HEK293 (cell line): ENCODE data around the gene SQSTM1.

ENCODE experiments used
- CTCF ChIA-PET: fragments of 350-600 bp; formaldehyde crosslinking; extraction: SDS; loops from one replicate; lab custom pipeline; 2021; ENCODE audit warnings: antibody characterized with exemption; lab: Yijun Ruan, JAX
- POLR2A ChIA-PET: fragments of 300-600 bp; formaldehyde crosslinking; extraction: SDS; loops from one replicate; lab custom pipeline; 2020; ENCODE audit warnings: antibody characterized with exemption, inconsistent platforms; lab: Yijun Ruan, JAX
- H3K27ac ChIP-seq: fragments of 200-500 bp; sonication (Bioruptor generic); 2 replicates; pipeline ENCODE4 v1.5.1; 2014; ENCODE audit warnings: low read depth, low read length, control low read depth, inconsistent platforms; ENCODE audit errors: extremely low read depth
- H3K36me3 ChIP-seq, 2 experiments: fragments of 200-500 bp in 1 of 2; sonication (Bioruptor generic) in 1 of 2; 1 replicate in 1 of 2; 2 replicates in 1 of 2; pipeline ENCODE4 v1.5.1; 2014 to 2017; ENCODE audit warnings: inconsistent platforms in 2 of 2, low read length in 2 of 2; ENCODE audit not compliant: control insufficient read depth in 2 of 2, insufficient read depth in 1 of 2
- H3K4me1 ChIP-seq: fragments of 200-500 bp; sonication (Bioruptor generic); 2 replicates; pipeline ENCODE4 v1.5.1; 2014; ENCODE audit warnings: mild to moderate bottlenecking, low read length, inconsistent platforms; ENCODE audit not compliant: control insufficient read depth, insufficient read depth
- H3K4me3 ChIP-seq: 2 replicates; pipeline ENCODE4 v1.5.1; 2011; ENCODE audit warnings: low read depth, mild to moderate bottlenecking, control low read depth, low read length, moderate library complexity
- H3K9me3 ChIP-seq: fragments of 200-500 bp; sonication (Bioruptor generic); 2 replicates; pipeline ENCODE4 v1.5.1; 2014; ENCODE audit warnings: low read depth, low read length, inconsistent platforms; ENCODE audit not compliant: control insufficient read depth, insufficient read depth
- HOXC10 ChIP-seq: sonication (generic); formaldehyde crosslinking; IDR thresholded peaks from 2 replicates; pipeline ENCODE4 v1.8.1; 2023; ENCODE audit warnings: mild to moderate bottlenecking, missing genetic modification reagents
- KLF9 ChIP-seq: fragments of 450-650 bp; formaldehyde crosslinking; IDR thresholded peaks from 2 replicates; pipeline ENCODE4 v1.5.1; 2016; ENCODE audit warnings: missing biosample characterization, missing genetic modification characterization, low read depth
- SALL2 ChIP-seq: fragments of 450-650 bp; formaldehyde crosslinking; IDR thresholded peaks from 2 replicates; pipeline ENCODE4 v1.5.0; 2017; ENCODE audit warnings: missing biosample characterization, mild to moderate bottlenecking, missing genetic modification characterization, borderline replicate concordance
- SETDB1 ChIP-seq: IDR thresholded peaks from one replicate; pipeline ENCODE4 v1.6.1; 2017; ENCODE audit warnings: mild to moderate bottlenecking, low read length, moderate library complexity, mixed read lengths; ENCODE audit not compliant: insufficient read length
- ZBTB48 ChIP-seq: fragments of 450-650 bp; formaldehyde crosslinking; IDR thresholded peaks from 2 replicates; pipeline ENCODE4 v1.5.1; 2016; ENCODE audit warnings: missing biosample characterization, missing genetic modification characterization
- ZEB2 ChIP-seq: fragments of 450-650 bp; formaldehyde crosslinking; IDR thresholded peaks from 2 replicates; pipeline ENCODE4 v1.5.1; 2016; ENCODE audit warnings: missing biosample characterization, missing genetic modification characterization
- ZFHX2 ChIP-seq: fragments of 450-650 bp; formaldehyde crosslinking; conservative IDR thresholded peaks from 2 replicates; pipeline ENCODE4 v1.5.1; 2016; ENCODE audit warnings: missing biosample characterization, missing genetic modification characterization
- ZFP3 ChIP-seq: fragments of 450-650 bp; formaldehyde crosslinking; IDR thresholded peaks from 2 replicates; pipeline ENCODE4 v1.5.1; 2016; ENCODE audit warnings: low read depth, missing biosample characterization, missing genetic modification characterization
- ZIC2 ChIP-seq: fragments of 450-650 bp; formaldehyde crosslinking; IDR thresholded peaks from 2 replicates; pipeline ENCODE4 v1.5.1; 2016; ENCODE audit warnings: missing biosample characterization, missing genetic modification characterization
- ZNF133 ChIP-seq: fragments of 450-650 bp; formaldehyde crosslinking; IDR thresholded peaks from 2 replicates; pipeline ENCODE4 v1.5.1; 2016; ENCODE audit warnings: missing biosample characterization, missing genetic modification characterization
- ZNF175 ChIP-seq: fragments of 450-650 bp; formaldehyde crosslinking; IDR thresholded peaks from 2 replicates; pipeline ENCODE4 v1.5.1; 2016; ENCODE audit warnings: missing biosample characterization, missing genetic modification characterization
- ZNF202 ChIP-seq: fragments of 450-650 bp; formaldehyde crosslinking; IDR thresholded peaks from 2 replicates; pipeline ENCODE4 v1.5.1; 2016; ENCODE audit warnings: missing biosample characterization, missing genetic modification characterization, borderline replicate concordance
- ZNF223 ChIP-seq: fragments of 450-650 bp; formaldehyde crosslinking; IDR thresholded peaks from 2 replicates; pipeline ENCODE4 v1.5.1; 2016; ENCODE audit warnings: missing biosample characterization, missing genetic modification characterization
- ZNF292 ChIP-seq: fragments of 450-650 bp; formaldehyde crosslinking; IDR thresholded peaks from 2 replicates; pipeline ENCODE4 v1.5.1; 2016; ENCODE audit warnings: low read depth, missing biosample characterization, missing genetic modification characterization, borderline replicate concordance
- ZNF341 ChIP-seq: fragments of 450-650 bp; formaldehyde crosslinking; IDR thresholded peaks from 2 replicates; pipeline ENCODE4; 2016; ENCODE audit warnings: low read depth, missing biosample characterization, missing genetic modification characterization
- ZNF624 ChIP-seq: fragments of 450-650 bp; formaldehyde crosslinking; IDR thresholded peaks from 2 replicates; pipeline ENCODE4 v1.5.1; 2017; ENCODE audit warnings: missing biosample characterization, missing genetic modification characterization
- TF ChIP-seq, protein P1 (sequence below): fragments of 450-650 bp; formaldehyde crosslinking; IDR thresholded peaks from 2 replicates; pipeline ENCODE4 v1.5.1; 2016; ENCODE audit warnings: missing biosample characterization, missing genetic modification characterization
- TF ChIP-seq, protein P2 (sequence below): fragments of 450-650 bp; formaldehyde crosslinking; IDR thresholded peaks from 2 replicates; pipeline ENCODE4 v1.5.1; 2016; ENCODE audit warnings: missing biosample characterization, missing genetic modification characterization
- TF ChIP-seq, protein P3 (sequence below): fragments of 450-650 bp; formaldehyde crosslinking; conservative IDR thresholded peaks from 2 replicates; pipeline ENCODE4 v1.5.1; 2016; ENCODE audit warnings: low read depth, missing biosample characterization, missing genetic modification characterization
- TF ChIP-seq, protein P4 (sequence below): fragments of 450-650 bp; formaldehyde crosslinking; IDR thresholded peaks from 2 replicates; pipeline ENCODE4 v1.5.1; 2016; ENCODE audit warnings: missing biosample characterization, missing genetic modification characterization
- TF ChIP-seq, protein P5 (sequence below): fragments of 450-650 bp; IDR thresholded peaks from 2 replicates; pipeline ENCODE4 v1.5.1; 2018; ENCODE audit warnings: missing biosample characterization, mild to moderate bottlenecking, missing genetic modification characterization
- TF ChIP-seq, protein P6 (sequence below): fragments of 450-650 bp; formaldehyde crosslinking; IDR thresholded peaks from 2 replicates; pipeline ENCODE4 v1.5.1; 2016; ENCODE audit warnings: missing biosample characterization, missing genetic modification characterization

The SQSTM1 gene

DNA sequence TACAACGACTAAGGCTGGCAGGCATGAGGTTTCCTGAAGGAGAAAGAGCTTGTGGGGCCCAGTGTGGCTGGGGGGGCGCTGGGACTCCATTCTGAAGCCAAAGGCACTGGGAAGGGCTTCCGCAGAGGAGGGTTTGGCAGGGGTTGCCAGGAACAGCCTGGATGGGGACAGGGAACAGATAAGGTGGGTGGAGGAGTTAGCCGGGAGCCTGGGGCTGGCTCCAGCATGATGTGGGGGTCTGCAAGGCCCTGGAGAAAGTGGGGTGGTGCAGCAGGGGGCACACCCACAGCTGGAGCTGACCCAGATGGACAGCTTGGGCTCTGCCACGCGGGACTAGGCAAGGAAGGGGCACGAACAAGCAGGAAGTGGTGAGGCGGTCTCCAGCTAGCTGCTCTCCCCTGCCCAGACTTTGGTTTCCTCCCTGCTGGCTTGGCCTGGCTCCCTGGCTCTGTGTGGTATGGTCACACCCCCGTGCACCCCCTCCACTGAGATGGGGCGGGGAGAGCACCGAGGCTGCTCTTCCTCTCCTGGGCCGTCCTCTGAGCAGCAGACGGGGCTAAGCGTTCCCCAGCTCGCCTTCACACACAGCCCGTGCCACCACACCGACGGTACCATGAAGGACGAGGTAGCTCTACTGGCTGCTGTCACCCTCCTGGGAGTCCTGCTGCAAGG, 27.1 kb upstream of the SQSTM1 start, which contains the start of gene LTC4S:
Gene LTC4S (plus strand): TSS at position 519 of the 672 bp plus-strand sequence. CDS start 95 bp downstream, at position 614.
- POLR2A ChIA-PET = interaction anchor here (1.0 kb wide), 1 partner anchor 27 kb away, joined by 3 read pairs; the partner anchor contains the start of gene SQSTM1
- H3K4me1 ChIP-seq = no peaks in the 10 kb centered on the region
- TF ChIP-seq ZNF624 (tag by site-specific recombination) = no peak
- TF ChIP-seq ZFHX2 (tag by site-specific recombination) = 0 out of 2 replicates have a peak, but pooled peaks have one; percentile 4
- no peak for TF ChIP-seq ZBTB48 (tag by site-specific recombination)
- TF ChIP-seq, protein P1, sequence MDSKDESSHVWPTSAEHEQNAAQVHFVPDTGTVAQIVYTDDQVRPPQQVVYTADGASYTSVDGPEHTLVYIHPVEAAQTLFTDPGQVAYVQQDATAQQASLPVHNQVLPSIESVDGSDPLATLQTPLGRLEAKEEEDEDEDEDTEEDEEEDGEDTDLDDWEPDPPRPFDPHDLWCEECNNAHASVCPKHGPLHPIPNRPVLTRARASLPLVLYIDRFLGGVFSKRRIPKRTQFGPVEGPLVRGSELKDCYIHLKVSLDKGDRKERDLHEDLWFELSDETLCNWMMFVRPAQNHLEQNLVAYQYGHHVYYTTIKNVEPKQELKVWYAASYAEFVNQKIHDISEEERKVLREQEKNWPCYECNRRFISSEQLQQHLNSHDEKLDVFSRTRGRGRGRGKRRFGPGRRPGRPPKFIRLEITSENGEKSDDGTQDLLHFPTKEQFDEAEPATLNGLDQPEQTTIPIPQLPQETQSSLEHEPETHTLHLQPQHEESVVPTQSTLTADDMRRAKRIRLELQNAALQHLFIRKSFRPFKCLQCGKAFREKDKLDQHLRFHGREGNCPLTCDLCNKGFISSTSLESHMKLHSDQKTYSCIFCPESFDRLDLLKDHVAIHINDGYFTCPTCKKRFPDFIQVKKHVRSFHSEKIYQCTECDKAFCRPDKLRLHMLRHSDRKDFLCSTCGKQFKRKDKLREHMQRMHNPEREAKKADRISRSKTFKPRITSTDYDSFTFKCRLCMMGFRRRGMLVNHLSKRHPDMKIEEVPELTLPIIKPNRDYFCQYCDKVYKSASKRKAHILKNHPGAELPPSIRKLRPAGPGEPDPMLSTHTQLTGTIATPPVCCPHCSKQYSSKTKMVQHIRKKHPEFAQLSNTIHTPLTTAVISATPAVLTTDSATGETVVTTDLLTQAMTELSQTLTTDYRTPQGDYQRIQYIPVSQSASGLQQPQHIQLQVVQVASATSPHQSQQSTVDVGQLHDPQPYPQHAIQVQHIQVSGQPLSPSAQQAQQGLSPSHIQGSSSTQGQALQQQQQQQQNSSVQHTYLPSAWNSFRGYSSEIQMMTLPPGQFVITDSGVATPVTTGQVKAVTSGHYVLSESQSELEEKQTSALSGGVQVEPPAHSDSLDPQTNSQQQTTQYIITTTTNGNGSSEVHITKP (tag by site-specific recombination) = peak; percentile 87
- no peak for TF ChIP-seq ZNF292 (tag by site-specific recombination)
- TF ChIP-seq SALL2 (tag by site-specific recombination) = no peak
- TF ChIP-seq, protein P2, sequence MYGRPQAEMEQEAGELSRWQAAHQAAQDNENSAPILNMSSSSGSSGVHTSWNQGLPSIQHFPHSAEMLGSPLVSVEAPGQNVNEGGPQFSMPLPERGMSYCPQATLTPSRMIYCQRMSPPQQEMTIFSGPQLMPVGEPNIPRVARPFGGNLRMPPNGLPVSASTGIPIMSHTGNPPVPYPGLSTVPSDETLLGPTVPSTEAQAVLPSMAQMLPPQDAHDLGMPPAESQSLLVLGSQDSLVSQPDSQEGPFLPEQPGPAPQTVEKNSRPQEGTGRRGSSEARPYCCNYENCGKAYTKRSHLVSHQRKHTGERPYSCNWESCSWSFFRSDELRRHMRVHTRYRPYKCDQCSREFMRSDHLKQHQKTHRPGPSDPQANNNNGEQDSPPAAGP (tag by site-specific recombination) = 0 out of 2 replicates have a peak, but pooled peaks have one; percentile 9
- no peak for TF ChIP-seq ZNF223 (tag by site-specific recombination)
- TF ChIP-seq, protein P3, sequence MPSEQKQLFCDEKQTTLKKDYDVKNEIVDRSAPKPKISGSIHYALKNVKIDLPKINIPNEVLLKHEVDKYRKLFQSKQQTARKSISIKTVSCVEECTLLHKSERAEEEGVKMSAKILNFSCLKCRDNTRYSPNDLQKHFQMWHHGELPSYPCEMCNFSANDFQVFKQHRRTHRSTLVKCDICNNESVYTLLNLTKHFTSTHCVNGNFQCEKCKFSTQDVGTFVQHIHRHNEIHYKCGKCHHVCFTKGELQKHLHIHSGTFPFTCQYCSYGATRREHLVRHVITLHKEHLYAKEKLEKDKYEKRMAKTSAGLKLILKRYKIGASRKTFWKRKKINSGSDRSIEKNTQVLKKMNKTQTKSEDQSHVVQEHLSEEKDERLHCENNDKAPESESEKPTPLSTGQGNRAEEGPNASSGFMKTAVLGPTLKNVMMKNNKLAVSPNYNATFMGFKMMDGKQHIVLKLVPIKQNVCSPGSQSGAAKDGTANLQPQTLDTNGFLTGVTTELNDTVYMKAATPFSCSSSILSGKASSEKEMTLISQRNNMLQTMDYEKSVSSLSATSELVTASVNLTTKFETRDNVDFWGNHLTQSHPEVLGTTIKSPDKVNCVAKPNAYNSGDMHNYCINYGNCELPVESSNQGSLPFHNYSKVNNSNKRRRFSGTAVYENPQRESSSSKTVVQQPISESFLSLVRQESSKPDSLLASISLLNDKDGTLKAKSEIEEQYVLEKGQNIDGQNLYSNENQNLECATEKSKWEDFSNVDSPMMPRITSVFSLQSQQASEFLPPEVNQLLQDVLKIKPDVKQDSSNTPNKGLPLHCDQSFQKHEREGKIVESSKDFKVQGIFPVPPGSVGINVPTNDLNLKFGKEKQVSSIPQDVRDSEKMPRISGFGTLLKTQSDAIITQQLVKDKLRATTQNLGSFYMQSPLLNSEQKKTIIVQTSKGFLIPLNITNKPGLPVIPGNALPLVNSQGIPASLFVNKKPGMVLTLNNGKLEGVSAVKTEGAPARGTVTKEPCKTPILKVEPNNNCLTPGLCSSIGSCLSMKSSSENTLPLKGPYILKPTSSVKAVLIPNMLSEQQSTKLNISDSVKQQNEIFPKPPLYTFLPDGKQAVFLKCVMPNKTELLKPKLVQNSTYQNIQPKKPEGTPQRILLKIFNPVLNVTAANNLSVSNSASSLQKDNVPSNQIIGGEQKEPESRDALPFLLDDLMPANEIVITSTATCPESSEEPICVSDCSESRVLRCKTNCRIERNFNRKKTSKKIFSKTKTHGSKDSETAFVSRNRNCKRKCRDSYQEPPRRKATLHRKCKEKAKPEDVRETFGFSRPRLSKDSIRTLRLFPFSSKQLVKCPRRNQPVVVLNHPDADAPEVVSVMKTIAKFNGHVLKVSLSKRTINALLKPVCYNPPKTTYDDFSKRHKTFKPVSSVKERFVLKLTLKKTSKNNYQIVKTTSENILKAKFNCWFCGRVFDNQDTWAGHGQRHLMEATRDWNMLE (tag by site-specific recombination) = no peak
- TF ChIP-seq ZNF133 (tag by site-specific recombination) = no peak
- TF ChIP-seq ZNF202 (tag by site-specific recombination) = no peak
- no peak for TF ChIP-seq SETDB1
- no peak for TF ChIP-seq ZFP3 (tag by site-specific recombination)
- peak; percentile 85 for TF ChIP-seq ZNF341 (tag by site-specific recombination)
- TF ChIP-seq, protein P4, sequence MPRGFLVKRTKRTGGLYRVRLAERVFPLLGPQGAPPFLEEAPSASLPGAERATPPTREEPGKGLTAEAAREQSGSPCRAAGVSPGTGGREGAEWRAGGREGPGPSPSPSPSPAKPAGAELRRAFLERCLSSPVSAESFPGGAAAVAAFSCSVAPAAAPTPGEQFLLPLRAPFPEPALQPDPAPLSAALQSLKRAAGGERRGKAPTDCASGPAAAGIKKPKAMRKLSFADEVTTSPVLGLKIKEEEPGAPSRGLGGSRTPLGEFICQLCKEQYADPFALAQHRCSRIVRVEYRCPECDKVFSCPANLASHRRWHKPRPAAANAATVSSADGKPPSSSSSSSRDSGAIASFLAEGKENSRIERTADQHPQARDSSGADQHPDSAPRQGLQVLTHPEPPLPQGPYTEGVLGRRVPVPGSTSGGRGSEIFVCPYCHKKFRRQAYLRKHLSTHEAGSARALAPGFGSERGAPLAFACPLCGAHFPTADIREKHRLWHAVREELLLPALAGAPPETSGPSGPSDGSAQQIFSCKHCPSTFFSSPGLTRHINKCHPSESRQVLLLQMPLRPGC (tag by site-specific recombination) = no peak
- peak; percentile 39; the same call in 1 of the 2 replicates for TF ChIP-seq KLF9 (tag by site-specific recombination)
- no peak for TF ChIP-seq HOXC10 (CRISPR knock-in tag)
- no peak for TF ChIP-seq ZEB2 (tag by site-specific recombination)
- TF ChIP-seq, protein P5, sequence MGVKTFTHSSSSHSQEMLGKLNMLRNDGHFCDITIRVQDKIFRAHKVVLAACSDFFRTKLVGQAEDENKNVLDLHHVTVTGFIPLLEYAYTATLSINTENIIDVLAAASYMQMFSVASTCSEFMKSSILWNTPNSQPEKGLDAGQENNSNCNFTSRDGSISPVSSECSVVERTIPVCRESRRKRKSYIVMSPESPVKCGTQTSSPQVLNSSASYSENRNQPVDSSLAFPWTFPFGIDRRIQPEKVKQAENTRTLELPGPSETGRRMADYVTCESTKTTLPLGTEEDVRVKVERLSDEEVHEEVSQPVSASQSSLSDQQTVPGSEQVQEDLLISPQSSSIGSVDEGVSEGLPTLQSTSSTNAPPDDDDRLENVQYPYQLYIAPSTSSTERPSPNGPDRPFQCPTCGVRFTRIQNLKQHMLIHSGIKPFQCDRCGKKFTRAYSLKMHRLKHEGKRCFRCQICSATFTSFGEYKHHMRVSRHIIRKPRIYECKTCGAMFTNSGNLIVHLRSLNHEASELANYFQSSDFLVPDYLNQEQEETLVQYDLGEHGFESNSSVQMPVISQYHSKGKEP (tag by site-specific recombination) = no peak
- no peak for TF ChIP-seq ZNF175 (tag by site-specific recombination)
- 0 out of 2 replicates have a peak, but pooled peaks have one; percentile 36 for TF ChIP-seq ZIC2
- TF ChIP-seq, protein P6, sequence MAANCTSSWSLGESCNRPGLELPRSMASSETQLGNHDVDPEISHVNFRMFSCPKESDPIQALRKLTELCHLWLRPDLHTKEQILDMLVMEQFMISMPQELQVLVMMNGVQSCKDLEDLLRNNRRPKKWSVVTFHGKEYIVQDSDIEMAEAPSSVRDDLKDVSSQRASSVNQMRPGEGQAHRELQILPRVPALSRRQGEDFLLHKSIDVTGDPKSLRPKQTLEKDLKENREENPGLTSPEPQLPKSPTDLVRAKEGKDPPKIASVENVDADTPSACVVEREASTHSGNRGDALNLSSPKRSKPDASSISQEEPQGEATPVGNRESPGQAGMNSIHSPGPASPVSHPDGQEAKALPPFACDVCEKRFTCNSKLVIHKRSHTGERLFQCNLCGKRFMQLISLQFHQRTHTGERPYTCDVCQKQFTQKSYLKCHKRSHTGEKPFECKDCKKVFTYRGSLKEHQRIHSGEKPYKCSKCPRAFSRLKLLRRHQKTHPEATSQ (tag by site-specific recombination) = no peak

More for the DNA sequence above, 27.1 kb upstream of the SQSTM1 start, which contains the start of gene LTC4S:
- no peak within 1 kb of the TSS for H3K4me3 ChIP-seq
- no peaks in the 10 kb centered on the region for H3K9me3 ChIP-seq
- H3K27ac ChIP-seq = peak within 1 kb of the TSS; percentile 16; the same call in 1 of the 2 replicates
- CTCF ChIA-PET = interaction anchor here (2.1 kb wide), 1 partner anchor 30 kb away, joined by 14 read pairs; no protein-coding TSS in a partner anchor
- H3K36me3 ChIP-seq = peaks cover 0 to 20% of the 10 kb centered on the region in 2 experiments; a peak in 1 of 3 replicates
